Activated naive CD8-positive, alpha-beta T cell treated with anti-CD3 and anti-CD28 coated beads, Interleukin-2, amount 50 U/mL, for 16 hours (primary cell): ENCODE measurements around the gene LAMA3.

Experiments used
- DNase-seq: peaks from one replicate; pipeline ENCODE4 v3.0.0-alpha.2; 2020; ENCODE audit warnings: low read depth, low spot score

LAMA3 gene

GRCh38 chr18:23968638-23969604 is 279.7 kb downstream of the LAMA3 start:
- no peak for DNase-seq

- no peak for DNase-seq
Observed at GRCh38 chr18:23969664-23970063, 280.4 kb downstream of the LAMA3 start.

GRCh38 chr18:23970161-23971096 is 281.2 kb downstream of the LAMA3 start:
- DNase-seq = no peak

GRCh38 chr18:23971097-23971440 is 281.8 kb downstream of the LAMA3 start:
- DNase-seq = no peak

GRCh38 chr18:23971666-23972230 is 282.5 kb downstream of the LAMA3 start:
- no peak for DNase-seq

- no peak for DNase-seq
Observed at GRCh38 chr18:23972453-23972852, 283.2 kb downstream of the LAMA3 start.

GRCh38 chr18:23977103-23977502 is 287.9 kb downstream of the LAMA3 start:
- DNase-seq = no peak

GRCh38 chr18:23977719-23978483 is 288.6 kb downstream of the LAMA3 start:
- DNase-seq = no peak

GRCh38 chr18:23981369-23981980 is 292.2 kb downstream of the LAMA3 start:
- DNase-seq = no peak

- DNase-seq = no peak
Observed at GRCh38 chr18:23982155-23983079, 293.2 kb downstream of the LAMA3 start.

GRCh38 chr18:23983112-23983511 is 293.9 kb downstream of the LAMA3 start:
- DNase-seq = no peak

GRCh38 chr18:23986600-23987359 is 297.5 kb downstream of the LAMA3 start:
- no peak for DNase-seq

GRCh38 chr18:23990474-23991410 is 301.5 kb downstream of the LAMA3 start:
- DNase-seq = no peak

- no peak for DNase-seq
Observed at GRCh38 chr18:23992089-23992940, 303.1 kb downstream of the LAMA3 start.

GRCh38 chr18:23992941-23993280 is 303.7 kb downstream of the LAMA3 start:
- no peak for DNase-seq

GRCh38 chr18:23994361-23994902 is 305.2 kb downstream of the LAMA3 start:
- DNase-seq = no peak

GRCh38 chr18:23995180-23995579 is 305.9 kb downstream of the LAMA3 start:
- no peak for DNase-seq
